NCI-H1105 (cell line): Measurements from ENCODE around the gene GIT1.

ENCODE experiments used
- DNase-seq: peaks from one replicate; lab custom pipeline; 2025; lab: John Stamatoyannopoulos, UW

Gene GIT1

DNA sequence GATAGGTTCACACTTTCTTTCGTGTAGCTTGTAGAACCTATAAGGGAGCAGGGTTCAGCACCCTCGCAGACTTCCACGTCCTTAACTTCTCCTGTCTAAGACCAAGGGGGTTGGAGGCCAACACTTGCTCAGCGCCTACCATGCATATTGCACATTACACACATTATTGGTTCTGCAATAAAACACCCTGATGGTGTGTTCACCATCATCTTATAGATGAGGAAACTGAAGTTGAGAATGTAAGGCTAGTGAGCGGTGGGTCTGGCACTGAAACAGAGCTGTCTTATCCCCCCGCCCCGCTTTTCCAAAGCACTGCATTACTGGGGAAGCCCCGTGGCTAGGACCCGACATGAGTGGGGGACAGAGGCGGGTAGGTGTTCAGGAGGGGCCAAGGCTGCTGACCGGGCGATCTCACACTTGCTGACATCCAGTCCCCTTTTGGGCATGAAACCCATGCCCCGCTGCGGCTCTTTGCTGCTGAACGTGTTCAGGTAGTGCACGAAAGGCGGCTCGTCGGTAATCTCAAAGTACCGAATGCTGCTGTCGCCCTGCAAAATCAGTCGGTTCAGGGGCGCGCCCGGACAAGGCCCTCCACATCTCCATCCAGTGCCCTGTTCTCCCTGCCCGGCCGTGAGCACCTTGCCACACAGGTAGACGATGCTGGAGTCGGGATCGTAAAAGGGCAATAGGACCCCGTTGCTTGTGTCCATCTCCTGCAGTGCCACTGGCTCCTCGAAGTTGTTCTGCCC lies 27.0 kb upstream of the GIT1 start:
- DNase-seq: no peak

DNA sequence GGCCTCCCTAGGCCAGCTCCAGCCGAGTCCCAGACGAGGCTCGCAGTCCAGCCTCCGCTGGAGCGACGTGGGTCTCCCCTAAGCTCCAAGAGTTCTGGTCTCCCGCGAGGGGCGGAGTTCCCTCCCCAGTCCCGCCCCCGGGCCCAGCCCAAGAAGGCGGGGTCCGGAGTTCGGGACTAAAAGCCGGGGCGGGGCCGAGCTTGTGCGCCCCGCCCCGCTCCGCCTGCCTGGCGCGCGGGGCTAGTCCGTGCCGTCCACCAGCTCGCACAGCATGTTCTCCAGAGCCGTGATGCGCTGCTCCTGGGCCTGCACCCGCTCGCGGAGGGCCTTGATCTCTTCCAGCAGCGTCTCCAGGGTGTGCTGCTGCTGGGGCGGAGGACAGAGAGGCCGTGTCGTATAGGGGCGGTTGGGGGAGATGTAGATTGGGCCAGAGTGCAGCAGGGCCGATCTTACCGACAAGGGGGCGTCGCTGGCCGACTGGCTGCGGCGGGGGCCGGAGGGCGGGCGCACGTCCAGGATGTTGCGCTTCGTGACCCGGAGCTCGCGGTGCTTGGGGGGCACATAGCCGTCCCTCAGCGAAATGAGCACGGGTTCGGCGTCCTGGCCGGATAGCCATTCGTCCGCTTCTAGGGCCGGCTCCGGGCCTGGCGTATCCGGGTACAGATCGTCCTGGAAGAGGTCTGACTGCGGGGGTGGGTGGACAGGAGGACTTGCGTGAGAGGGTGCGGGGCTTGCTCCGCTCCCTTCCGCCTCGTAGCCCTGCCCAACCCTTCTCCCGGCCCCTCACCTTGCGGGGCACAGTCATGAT lies 26.2 kb upstream of the GIT1 start:
- DNase-seq: peak; percentile 78

DNA sequence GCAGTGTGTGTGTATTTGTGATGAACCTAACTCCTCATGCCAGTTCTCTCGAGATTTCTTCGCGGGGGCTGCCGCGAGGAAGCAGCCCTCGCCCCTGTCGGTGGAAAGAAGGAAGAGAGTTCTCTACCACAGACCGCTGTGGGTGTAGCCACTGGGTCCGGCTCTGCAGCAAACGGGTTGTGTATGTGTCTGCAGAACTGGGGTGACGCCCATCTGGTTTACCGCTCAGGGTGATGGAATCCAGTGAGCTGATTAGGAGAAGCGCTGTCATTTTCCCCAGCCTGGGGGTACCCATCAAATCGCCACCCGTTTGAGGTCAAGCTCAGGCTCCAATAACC lies 25.6 kb upstream of the GIT1 start:
- DNase-seq: no peak

DNA sequence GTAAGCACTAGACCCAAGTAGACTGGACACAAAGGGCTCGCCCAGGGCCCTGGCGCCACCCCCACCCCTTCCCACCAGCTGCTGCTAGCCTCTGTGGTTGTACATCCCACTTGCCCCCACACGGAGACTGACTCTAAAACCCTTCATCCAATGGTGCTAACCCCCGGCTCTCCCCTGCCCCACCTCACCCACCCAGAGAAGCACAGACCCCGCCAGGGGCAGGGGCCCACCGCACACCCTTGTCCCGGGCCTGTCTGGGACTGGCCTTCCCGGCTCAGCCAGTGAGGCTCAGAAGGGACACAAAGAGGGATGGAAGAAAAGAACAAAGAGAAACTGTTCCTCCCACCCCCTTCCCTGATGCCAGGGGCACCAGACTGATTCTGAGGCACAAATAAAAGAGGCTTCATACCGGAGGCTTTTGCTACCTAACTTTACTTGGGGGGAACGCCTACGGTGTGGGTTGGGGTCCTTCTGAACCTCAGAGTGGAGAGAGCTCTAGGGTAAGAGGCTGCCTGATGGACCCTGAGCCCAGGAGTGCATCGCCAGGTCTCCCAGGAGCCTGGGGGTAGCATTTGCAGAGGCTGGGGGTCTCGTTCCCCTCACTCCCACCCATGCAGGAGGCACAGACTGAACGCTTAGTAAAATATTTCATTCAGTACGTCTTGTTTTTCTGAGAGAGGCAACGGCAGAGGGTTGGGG lies 25.1 kb upstream of the GIT1 start:
- DNase-seq: no peak

DNA sequence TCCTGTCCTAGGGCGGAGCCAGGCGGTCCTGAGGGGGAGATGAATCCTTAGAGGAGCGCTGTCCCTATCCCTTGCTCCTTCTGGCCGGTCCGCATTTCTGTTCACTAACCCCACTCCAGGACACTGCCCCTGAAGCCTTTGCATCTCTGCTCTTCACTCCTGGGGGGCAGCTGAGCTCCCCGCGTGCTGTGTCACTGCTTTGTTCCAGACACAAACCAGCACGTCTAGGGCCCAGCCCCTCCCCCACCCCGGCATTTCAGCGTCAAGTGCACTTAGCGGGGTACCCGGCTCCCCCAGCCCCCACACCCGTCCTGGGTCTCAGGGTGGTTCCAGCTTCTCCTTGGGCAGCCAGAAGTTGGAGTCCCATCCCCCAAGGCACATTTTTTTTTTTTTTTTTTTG lies 24.4 kb upstream of the GIT1 start:
- no peak for DNase-seq

DNA sequence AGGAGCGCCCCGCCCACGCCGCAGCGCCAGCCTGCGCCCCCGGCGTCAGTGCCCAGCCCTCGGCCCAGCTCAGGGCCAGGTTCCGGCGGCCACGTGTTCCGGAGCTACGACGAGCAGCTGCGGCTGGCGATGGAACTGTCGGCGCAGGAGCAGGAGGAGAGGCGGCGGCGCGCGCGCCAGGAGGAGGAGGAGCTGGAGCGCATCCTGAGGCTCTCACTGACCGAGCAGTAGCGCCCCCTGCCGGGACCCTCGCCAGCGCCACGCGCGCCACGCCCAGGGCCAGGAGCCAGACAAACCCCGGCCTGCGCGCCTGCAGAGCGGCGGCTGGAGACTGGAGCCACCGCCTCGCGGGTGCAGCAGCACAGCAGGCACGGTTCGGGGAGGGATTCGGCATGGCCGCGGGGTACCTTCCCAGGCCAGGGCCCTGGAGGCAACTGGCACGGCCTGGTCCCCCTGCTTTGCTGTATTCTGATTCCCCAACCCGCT lies 23.9 kb upstream of the GIT1 start:
- no peak for DNase-seq

- no peak for DNase-seq
These were observed 23.2 kb upstream of the GIT1 start for GRCh38 chr17:29612404-29613280.

DNA sequence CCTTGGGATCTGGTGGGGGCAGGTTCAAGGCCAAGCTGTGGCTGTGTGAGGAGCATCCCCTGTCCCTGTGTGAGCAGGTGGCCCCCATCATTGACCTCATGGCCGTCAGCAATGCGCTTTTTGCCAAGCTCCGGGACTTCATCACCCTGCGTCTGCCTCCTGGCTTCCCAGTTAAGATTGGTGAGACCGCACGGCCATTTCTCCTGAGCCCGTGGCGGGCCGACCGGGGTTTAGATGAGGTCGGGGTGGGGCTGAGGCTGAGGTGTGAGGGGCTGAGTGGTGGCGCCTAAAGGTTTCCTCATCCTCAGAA lies 22.6 kb upstream of the GIT1 start:
- DNase-seq: no peak

DNA sequence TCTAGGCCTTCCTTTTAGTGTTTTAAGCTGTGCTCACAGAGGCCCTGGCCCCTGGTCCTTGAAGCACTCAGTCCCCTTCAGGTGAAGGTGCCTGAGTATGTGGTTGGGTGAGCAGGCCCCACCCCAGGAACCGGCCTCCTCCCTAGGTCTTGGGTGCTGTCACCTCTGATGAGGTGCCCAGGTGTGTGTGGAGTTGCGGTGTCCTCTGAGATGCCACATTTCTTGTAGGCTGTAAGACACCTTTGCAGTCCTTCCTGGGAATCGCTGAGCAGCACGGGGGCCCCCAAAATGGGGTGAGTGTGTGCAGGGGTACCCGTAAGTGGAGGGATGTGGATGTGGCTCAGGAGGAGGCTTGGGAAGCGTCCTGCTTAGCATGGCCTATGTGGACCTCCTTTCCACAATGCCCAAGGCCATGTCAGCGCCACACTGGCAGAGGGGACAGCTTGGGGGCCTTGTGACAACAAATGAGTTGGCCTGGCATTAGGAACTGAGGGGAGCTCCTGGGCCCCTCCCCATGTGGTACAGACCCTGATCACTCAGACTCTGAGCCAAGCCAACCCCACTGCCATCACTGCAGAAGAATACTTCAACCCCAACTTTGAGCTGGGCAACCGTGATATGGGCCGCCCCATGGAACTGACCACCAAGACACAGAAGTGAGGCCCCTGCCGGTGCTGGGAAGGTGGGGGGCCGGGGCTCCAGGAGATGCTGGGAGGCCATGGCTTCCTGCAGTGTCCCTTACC lies 22.1 kb upstream of the GIT1 start:
- no peak for DNase-seq

DNA sequence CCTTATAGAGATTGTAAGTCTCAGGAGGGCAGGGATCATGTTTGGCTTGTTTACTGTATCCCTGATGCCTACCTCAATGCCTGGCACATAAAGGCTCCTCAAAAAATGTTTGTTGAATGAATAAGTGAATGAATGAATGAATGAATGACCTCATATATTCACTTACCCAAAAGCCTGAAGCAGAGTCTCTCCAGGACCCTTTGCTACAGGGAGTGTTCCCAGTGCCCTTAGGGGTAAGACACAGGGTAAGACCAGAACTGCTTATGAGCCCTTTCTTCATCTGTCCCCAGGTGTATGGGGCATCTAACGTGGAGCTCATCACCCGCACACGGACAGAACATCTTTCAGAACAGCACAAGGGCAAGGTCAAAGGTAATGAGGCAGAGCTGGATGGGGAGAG lies 20.9 kb upstream of the GIT1 start:
- DNase-seq: no peak

DNA sequence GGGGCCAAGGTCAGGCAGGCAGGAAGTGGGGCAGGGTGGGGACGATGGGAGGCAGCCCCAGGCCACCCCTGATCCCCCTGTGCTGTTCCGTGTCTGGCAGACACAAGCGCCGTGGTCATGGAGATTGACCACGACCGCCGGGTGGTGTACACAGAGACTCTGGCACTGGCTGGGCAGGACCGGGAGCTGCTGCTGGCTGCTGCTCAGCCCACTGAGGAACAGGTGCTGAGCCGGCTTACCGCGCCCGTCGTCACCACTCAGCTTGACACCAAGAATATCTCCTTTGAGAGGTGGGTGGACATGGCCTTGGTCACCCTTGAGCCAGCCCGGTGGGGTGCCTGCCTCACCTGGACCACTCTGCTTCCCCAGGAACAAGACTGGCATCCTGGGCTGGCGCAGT lies 19.5 kb upstream of the GIT1 start:
- DNase-seq: no peak

- DNase-seq: no peak
These were observed 18.2 kb upstream of the GIT1 start for GRCh38 chr17:29607557-29608195.

DNA sequence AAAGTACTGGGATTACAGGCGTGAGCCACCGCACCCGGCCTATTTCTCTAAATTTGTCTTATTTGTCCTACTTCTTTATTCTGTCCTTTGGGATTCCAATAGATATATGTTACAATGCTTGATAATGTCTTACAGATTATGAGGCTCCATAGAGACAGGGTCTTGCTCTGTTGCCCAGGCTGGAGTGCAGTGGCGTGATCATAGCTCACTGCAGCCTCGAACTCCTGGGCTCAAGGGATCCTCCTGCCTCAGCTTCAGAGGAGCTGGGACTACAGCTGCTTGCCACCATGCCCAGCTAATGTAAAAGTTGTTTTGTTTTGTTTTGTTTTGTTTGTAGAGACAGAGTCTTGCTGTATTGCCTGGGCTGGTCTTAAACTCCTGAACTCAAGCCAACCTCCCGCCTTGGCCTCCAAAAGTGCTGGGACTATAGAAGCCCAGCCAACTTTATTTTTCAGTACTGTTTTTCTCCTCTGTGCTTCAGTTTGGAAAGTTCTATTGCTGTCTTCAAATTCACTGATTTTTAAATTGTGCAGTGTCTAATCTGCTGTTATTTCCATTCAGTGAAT lies 13.7 kb upstream of the GIT1 start:
- DNase-seq: no peak

- no peak for DNase-seq
These were observed 8.1 kb upstream of the GIT1 start for GRCh38 chr17:29597361-29598172.

DNA sequence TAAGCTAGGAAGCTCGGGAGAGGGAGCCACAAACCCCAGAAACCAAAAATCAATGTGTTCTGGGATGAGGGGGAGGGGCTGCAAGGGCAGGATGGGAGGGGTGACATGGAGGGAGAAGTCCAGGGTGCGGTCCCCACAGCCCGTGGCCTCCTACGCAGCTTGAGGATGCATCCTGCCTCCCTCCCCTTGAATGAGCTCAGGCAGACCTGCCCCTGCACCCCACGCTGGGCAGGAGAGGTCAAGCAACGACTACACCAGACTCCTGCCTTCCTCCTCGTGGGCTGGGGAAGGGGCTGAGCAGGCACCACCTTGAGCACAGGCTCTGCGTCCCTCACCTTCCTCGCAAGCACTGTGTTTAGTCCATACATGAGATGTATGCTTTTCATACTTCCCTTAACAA lies 7.4 kb upstream of the GIT1 start:
- no peak for DNase-seq

DNA sequence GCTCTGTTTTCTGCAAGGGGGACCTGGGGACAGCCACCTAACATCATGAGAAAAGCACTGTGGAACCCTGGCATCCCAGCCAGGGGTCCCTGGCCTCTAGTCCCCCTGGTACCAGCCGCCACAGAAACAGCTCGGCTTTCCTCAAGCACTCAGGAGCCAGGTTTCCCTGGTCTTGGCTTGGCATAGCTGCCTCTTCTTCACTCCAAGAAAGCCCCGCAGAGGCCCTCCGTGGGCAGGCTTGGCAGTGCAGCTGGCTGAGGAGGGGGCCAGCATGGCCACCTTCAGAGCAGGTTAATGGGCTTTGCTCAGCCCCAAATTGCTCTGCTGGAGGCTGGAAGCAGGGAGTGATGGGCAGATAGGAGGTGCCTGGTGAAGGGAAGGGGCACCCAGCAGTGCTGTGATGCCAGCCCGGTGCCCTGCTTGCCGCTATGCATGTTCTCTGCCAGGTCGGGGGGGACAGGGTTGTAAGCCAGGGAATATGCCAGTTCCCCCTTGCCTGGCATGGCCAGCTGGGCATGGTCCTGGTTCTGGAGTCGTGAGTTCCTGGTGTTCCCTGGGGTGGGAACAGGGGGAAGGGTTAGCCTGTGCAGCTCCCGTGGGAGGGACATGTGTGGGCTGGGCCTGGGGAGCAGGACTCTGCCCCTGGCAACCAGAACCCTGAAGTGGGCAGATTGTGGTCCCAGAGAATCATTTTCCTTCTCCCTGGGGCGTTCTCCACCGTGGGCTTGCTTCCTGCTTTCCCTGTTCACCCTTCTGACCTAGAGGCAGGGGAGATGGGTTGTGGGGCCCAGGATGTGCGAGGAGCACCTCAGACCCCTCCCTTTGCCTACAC lies 6.7 kb upstream of the GIT1 start:
- no peak for DNase-seq

GRCh38 chr17:29595107-29595942 lies 5.9 kb upstream of the GIT1 start:
- no peak for DNase-seq

- no peak for DNase-seq
These were observed 5.2 kb upstream of the GIT1 start for GRCh38 chr17:29594519-29595090.
